Endodermal cell (in vitro differentiated cells): Measurements from ENCODE around the gene FARP2. TPM values are rescaled to one million over a fixed set of nuclear protein-coding genes. Genes with fewer than 3 reads are reported as not detected.

Experiments
- DNase-seq: peaks from one replicate; pipeline ENCODE4 v3.0.0-alpha.2; 2017
- H3K27ac ChIP-seq: 2 replicates; pipeline ENCODE4 v1.5.1; 2013; ENCODE audit warnings: mild to moderate bottlenecking, low read depth, low read length, moderate library complexity
- H3K27me3 ChIP-seq: 2 replicates; pipeline ENCODE4 v1.6.1; 2013; ENCODE audit warnings: mild to moderate bottlenecking, low read length, moderate library complexity; ENCODE audit not compliant: insufficient read depth, control insufficient read depth, poor library complexity, severe bottlenecking
- H3K36me3 ChIP-seq: 2 replicates; pipeline ENCODE4 v1.7.0; 2013; ENCODE audit warnings: mild to moderate bottlenecking, low read length, moderate library complexity; ENCODE audit not compliant: control insufficient read depth, insufficient read depth
- H3K4me1 ChIP-seq: one replicate; pipeline ENCODE4 v1.7.0; 2013; ENCODE audit warnings: low read length; ENCODE audit not compliant: control insufficient read depth, insufficient read depth
- H3K4me3 ChIP-seq: 2 replicates; pipeline ENCODE4 v1.5.1; 2013; ENCODE audit warnings: mild to moderate bottlenecking, low read length, moderate library complexity
- H3K9ac ChIP-seq: 2 replicates; pipeline ENCODE4 v1.6.1; 2013; ENCODE audit warnings: mild to moderate bottlenecking, low read length, moderate library complexity; ENCODE audit not compliant: poor library complexity, severe bottlenecking; ENCODE audit errors: extremely low read depth
- H3K9me3 ChIP-seq: 2 replicates; pipeline ENCODE4 v1.6.1; 2013; ENCODE audit warnings: mild to moderate bottlenecking, low read length, moderate library complexity; ENCODE audit not compliant: control insufficient read depth
- H3K27ac Mint-ChIP-seq: 2 replicates; pipeline ENCODE4 v1.8.0; 2020; ENCODE audit warnings: mixed read lengths
- H3K27me3 Mint-ChIP-seq: 2 replicates; pipeline ENCODE4 v1.8.0; 2021; ENCODE audit warnings: mild to moderate bottlenecking, mixed read lengths; ENCODE audit not compliant: insufficient read depth
- H3K36me3 Mint-ChIP-seq: 2 replicates; pipeline ENCODE4 v1.8.0; 2020; ENCODE audit warnings: low read depth, mixed read lengths
- H3K4me1 Mint-ChIP-seq: 2 replicates; pipeline ENCODE4 v1.8.0; 2020; ENCODE audit warnings: mixed read lengths
- H3K4me3 Mint-ChIP-seq: 2 replicates; pipeline ENCODE4 v1.8.0; 2020; ENCODE audit warnings: mild to moderate bottlenecking, moderate library complexity, mixed read lengths
- H3K9me3 Mint-ChIP-seq: 2 replicates; pipeline ENCODE4 v1.8.0; 2020; ENCODE audit warnings: mild to moderate bottlenecking, mixed read lengths
- WGBS, 2 experiments: methylation state at CpG; one replicate each; pipeline versions ENCODE4 v1.1.5 to v1.1.7; 2013; ENCODE audit warnings: missing lambda C conversion rate in 2 of 2, mixed read lengths in 1 of 2; ENCODE audit not compliant: insufficient coverage in 1 of 2, insufficient read length in 1 of 2; 5-methylcytosine and 5-hydroxymethylcytosine counted together
- total RNA-seq, 2 donors: library from RNA; stranded (reverse); fragmentation: NEBNext Ultra II Directional in 1 of 2; extraction: Animal tissue kit (Norgen Biotek cat#: 25700) in 1 of 2; gene quantifications; 2 replicates in 1 of 2; 3 replicates in 1 of 2; pipeline ENCODE4 v1.2.1, GENCODE V29; 2021
- TF ChIP-seq, protein P1 (sequence below): fragments of 200-600 bp; sonication (generic); conservative IDR thresholded peaks from 2 replicates; pipeline ENCODE4 v1.5.0; 2021; ENCODE audit warnings: antibody characterized with exemption, mild to moderate bottlenecking

Gene FARP2
- total RNA-seq, 2 donors from 2014 or later: 36.4 to 51.4 TPM

DNA sequence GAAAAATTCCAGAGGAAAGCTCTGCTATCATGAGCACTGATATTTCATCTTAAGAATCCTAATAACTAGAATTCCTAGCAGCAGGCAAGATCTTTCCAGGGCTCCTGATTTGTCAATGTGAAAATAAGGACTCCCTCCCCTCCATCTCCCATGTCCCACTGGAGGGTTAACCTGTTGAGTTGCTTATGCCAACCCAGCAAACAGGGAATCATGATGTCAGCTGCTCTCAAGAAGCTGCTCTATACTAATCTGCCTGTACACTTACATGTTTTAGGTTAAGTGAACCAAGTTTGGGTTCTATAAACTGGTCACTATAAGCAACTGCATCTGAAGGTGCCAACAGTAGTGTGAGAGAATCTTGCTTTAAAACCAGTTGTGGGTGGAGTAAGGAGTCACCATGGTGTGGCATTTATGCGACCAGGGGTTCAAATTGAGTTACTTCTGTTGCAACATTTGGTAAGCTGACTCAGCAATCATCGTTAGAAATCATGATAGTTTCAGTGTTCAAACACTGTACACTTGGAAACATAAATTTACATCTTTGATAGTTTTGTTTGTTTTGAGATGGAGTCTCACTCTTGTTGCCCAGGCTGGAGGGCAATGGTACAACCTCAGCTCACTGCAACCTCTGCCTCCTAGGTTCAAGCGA is 98.9 kb downstream of the FARP2 start:
- Mint-ChIP-seq H3K36me3 (peaks cover 1% of the 10 kb centered on the region), H3K9me3 (no peaks in the 10 kb centered on the region), H3K4me3 (no peak overlapping the region), H3K4me1 (no peaks in the 10 kb centered on the region), H3K27ac (no peak overlapping the region), H3K27me3 (no peaks in the 10 kb centered on the region)
- no peaks in the 10 kb centered on the region for H3K4me1 ChIP-seq
- TF ChIP-seq, protein P1, sequence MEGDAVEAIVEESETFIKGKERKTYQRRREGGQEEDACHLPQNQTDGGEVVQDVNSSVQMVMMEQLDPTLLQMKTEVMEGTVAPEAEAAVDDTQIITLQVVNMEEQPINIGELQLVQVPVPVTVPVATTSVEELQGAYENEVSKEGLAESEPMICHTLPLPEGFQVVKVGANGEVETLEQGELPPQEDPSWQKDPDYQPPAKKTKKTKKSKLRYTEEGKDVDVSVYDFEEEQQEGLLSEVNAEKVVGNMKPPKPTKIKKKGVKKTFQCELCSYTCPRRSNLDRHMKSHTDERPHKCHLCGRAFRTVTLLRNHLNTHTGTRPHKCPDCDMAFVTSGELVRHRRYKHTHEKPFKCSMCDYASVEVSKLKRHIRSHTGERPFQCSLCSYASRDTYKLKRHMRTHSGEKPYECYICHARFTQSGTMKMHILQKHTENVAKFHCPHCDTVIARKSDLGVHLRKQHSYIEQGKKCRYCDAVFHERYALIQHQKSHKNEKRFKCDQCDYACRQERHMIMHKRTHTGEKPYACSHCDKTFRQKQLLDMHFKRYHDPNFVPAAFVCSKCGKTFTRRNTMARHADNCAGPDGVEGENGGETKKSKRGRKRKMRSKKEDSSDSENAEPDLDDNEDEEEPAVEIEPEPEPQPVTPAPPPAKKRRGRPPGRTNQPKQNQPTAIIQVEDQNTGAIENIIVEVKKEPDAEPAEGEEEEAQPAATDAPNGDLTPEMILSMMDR: no peak
- no peak overlapping the region for H3K4me3 ChIP-seq
- 88% methylated on average over 3 of the region's 3 CpGs; no CpG with 5 or more reads in 1 of the 2 experiments for WGBS, 2 experiments
- no peaks in the 10 kb centered on the region for H3K27me3 ChIP-seq
- no peak overlapping the region for H3K9ac ChIP-seq
- no peaks in the 10 kb centered on the region for H3K9me3 ChIP-seq
- H3K27ac ChIP-seq: no peak overlapping the region
- no peak for DNase-seq
- no peaks in the 10 kb centered on the region for H3K36me3 ChIP-seq

DNA sequence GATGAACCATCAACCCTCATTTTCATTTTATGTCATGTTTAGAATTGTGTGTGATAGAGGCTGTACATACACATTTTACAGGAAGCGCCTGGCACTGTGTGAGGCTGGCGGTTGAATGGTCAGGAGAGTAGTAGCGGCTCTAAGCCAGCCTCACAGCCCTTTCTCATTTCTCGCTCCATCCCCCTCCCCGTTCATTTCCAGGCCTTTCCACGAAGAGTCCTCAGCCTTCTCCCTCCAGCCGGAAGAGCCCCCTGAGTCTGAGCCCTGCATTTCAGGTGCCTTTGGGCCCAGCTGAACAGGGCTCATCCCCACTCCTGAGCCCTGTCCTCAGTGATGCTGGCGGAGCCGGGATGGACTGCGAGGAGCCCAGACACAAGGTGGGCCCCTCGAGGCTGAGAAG is 100.5 kb downstream of the FARP2 start:
- TF ChIP-seq, protein P1: no peak

DNA sequence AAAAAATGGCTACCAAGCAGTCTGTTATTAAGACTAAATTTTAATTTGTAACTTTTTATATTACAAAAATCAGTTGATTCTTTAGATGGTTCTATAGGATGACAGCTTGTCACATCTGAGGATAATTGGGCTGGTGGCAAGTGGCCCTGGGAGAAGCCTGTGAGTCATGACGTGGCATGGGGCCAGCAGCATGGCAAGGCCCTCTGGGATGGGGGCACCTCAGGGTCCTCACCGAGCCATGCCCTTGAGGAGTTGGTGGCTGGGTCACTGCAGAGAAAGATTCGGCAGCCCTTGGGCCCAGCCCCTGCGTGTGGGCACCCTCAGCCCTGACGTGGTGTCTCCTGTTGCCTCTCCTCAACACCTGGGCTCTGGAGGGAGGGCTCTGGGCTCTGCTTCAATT is 102.6 kb downstream of the FARP2 start:
- Mint-ChIP-seq H3K4me3 (no peak overlapping the region), H3K36me3 (no peaks in the 10 kb centered on the region), H3K9me3 (no peaks in the 10 kb centered on the region), H3K27ac (no peak overlapping the region), H3K27me3 (no peaks in the 10 kb centered on the region), H3K4me1 (no peaks in the 10 kb centered on the region)
- Histone ChIP-seq H3K9ac (no peak overlapping the region), H3K4me1 (no peaks in the 10 kb centered on the region), H3K27ac (no peak overlapping the region), H3K4me3 (no peak overlapping the region), H3K9me3 (no peaks in the 10 kb centered on the region), H3K36me3 (no peaks in the 10 kb centered on the region), H3K27me3 (no peaks in the 10 kb centered on the region)
- WGBS, 2 experiments: 89 to 94% methylated on average over 2 to 5 of the region's 5 CpGs
- TF ChIP-seq, protein P1: no peak
- DNase-seq: no peak

More for the DNA sequence above, 100.5 kb downstream of the FARP2 start:
- DNase-seq: no peak
- H3K4me3 Mint-ChIP-seq: no peak overlapping the region
- H3K36me3 ChIP-seq: no peaks in the 10 kb centered on the region
- 87 to 93% methylated on average over 7 to 11 of the region's 11 CpGs for WGBS, 2 experiments
- no peaks in the 10 kb centered on the region for H3K27me3 ChIP-seq
- no peaks in the 10 kb centered on the region for H3K4me1 Mint-ChIP-seq
- H3K27me3 Mint-ChIP-seq: no peaks in the 10 kb centered on the region
- H3K36me3 Mint-ChIP-seq: no peaks in the 10 kb centered on the region
- no peaks in the 10 kb centered on the region for H3K9me3 Mint-ChIP-seq
- H3K27ac ChIP-seq: no peak overlapping the region
- H3K4me3 ChIP-seq: no peak overlapping the region
- no peaks in the 10 kb centered on the region for H3K9me3 ChIP-seq
- no peaks in the 10 kb centered on the region for H3K4me1 ChIP-seq
- H3K9ac ChIP-seq: no peak overlapping the region
- H3K27ac Mint-ChIP-seq: no peak overlapping the region
